ENCODE measurements around the gene SBK2.
A peak's percentile ranks its signal among the peaks of the same experiment; 100 is the strongest.
"Not testable (repeated sequence)": the region's sequence is repeated elsewhere in the genome, so short reads cannot be mapped to it uniquely, and the experiment has no call there.

The SBK2 gene

GRCh38 chr19:55536951-55537740 lies at the start of gene SBK2:
Gene SBK2 (minus strand): TSS chr19:55537133. CDS start chr19:55536294, 839 bp downstream.
- no peak for TF ChIP-seq CTCF (IDR thresholded peaks at IDR 0.05; ENCODE audit: borderline replicate concordance, control extremely low read depth, extremely low read depth, insufficient read depth, missing control alignments)
- no peak for DNase-seq (ENCODE audit: low spot score)
- in situ Hi-C loops (cut with MboI; ENCODE audit: low sequenced_read_pairs, unreplicated experiment), result no loop called here

GRCh38 chr19:55585658-55586339 lies 48.9 kb upstream of the SBK2 start:
- peak; percentile 65 for DNase-seq (ENCODE audit: low spot score)
- no peak for TF ChIP-seq CTCF (IDR thresholded peaks at IDR 0.05; ENCODE audit: borderline replicate concordance, control extremely low read depth, extremely low read depth, insufficient read depth, missing control alignments)
- in situ Hi-C loops (cut with MboI; ENCODE audit: low sequenced_read_pairs, unreplicated experiment), result no loop called here

- TF ChIP-seq CTCF (IDR thresholded peaks at IDR 0.05; ENCODE audit: borderline replicate concordance, control extremely low read depth, extremely low read depth, insufficient read depth, missing control alignments), result no peak
- in situ Hi-C loops (cut with MboI; ENCODE audit: low sequenced_read_pairs, unreplicated experiment), result no loop called here
- DNase-seq (ENCODE audit: low spot score), result no peak
These were observed 47.9 kb upstream of the SBK2 start for GRCh38 chr19:55584871-55585270.

- DNase-seq (ENCODE audit: low spot score); in situ Hi-C loops (cut with MboI; ENCODE audit: low sequenced_read_pairs, unreplicated experiment): not testable (repeated sequence)
These were observed 47.0 kb upstream of the SBK2 start for GRCh38 chr19:55583897-55584296.

GRCh38 chr19:55582284-55582683 lies 45.4 kb upstream of the SBK2 start:
- DNase-seq (ENCODE audit: low spot score); in situ Hi-C loops (cut with MboI; ENCODE audit: low sequenced_read_pairs, unreplicated experiment): not testable (repeated sequence)

- no peak for TF ChIP-seq CTCF (IDR thresholded peaks at IDR 0.05; ENCODE audit: borderline replicate concordance, control extremely low read depth, extremely low read depth, insufficient read depth, missing control alignments)
- no peak for DNase-seq (ENCODE audit: low spot score)
- in situ Hi-C loops (cut with MboI; ENCODE audit: low sequenced_read_pairs, unreplicated experiment), result no loop called here
These were observed 44.9 kb upstream of the SBK2 start for GRCh38 chr19:55581823-55582223.

GRCh38 chr19:55581145-55581822 lies 44.4 kb upstream of the SBK2 start:
- in situ Hi-C loops (cut with MboI; ENCODE audit: low sequenced_read_pairs, unreplicated experiment), result no loop called here
- DNase-seq (ENCODE audit: low spot score), result no peak

More at GRCh38 chr19:55581145-55581822, 44.4 kb upstream of the SBK2 start:
- TF ChIP-seq CTCF (IDR thresholded peaks at IDR 0.05; ENCODE audit: borderline replicate concordance, control extremely low read depth, extremely low read depth, insufficient read depth, missing control alignments), result no peak
